HS-5 (cell line): ENCODE data around the gene ZSCAN9.

ENCODE experiments used
- DNase-seq: peaks from one replicate; pipeline ENCODE4 v3.0.0-alpha.2; 2012; ENCODE audit warnings: low read depth

ZSCAN9 gene

GRCh38 chr6:28266962-28267694 is 42.1 kb downstream of the ZSCAN9 start, which contains the start of gene ZSCAN26:
Gene ZSCAN26 (plus strand): TSS chr6:28267143. CDS start chr6:28271920, 4,777 bp downstream.
- peak; percentile 76 for DNase-seq

- DNase-seq = no peak
Measured at GRCh38 chr6:28267695-28268059, 42.6 kb downstream of the ZSCAN9 start.

GRCh38 chr6:28269492-28269891 is 44.4 kb downstream of the ZSCAN9 start:
- peak; percentile 63 for DNase-seq

GRCh38 chr6:28274888-28275287 is 49.8 kb downstream of the ZSCAN9 start:
- DNase-seq = no peak

GRCh38 chr6:28277746-28278145 is 52.7 kb downstream of the ZSCAN9 start:
- DNase-seq = no peak

GRCh38 chr6:28280595-28281287 is 55.7 kb downstream of the ZSCAN9 start:
- no peak for DNase-seq

GRCh38 chr6:28281288-28282064 is 56.4 kb downstream of the ZSCAN9 start, which contains the start of gene PGBD1:
Gene PGBD1 (plus strand): TSS chr6:28281572. CDS start chr6:28283814, 2,242 bp downstream.
- DNase-seq = peak; percentile 26

GRCh38 chr6:28282926-28283325 is 57.9 kb downstream of the ZSCAN9 start:
- no peak for DNase-seq
